IPS-NIHi7 (cell line): ENCODE data around the gene ZNF597.
"Not testable (repeated sequence)": the region's sequence is repeated elsewhere in the genome, so short reads cannot be mapped to it uniquely, and the experiment has no call there.

ENCODE experiments used
- DNase-seq: peaks from one replicate; pipeline ENCODE4 v3.0.0; 2012; ENCODE audit warnings: mixed read lengths; ENCODE audit errors: extremely low spot score

ZNF597 gene

DNA sequence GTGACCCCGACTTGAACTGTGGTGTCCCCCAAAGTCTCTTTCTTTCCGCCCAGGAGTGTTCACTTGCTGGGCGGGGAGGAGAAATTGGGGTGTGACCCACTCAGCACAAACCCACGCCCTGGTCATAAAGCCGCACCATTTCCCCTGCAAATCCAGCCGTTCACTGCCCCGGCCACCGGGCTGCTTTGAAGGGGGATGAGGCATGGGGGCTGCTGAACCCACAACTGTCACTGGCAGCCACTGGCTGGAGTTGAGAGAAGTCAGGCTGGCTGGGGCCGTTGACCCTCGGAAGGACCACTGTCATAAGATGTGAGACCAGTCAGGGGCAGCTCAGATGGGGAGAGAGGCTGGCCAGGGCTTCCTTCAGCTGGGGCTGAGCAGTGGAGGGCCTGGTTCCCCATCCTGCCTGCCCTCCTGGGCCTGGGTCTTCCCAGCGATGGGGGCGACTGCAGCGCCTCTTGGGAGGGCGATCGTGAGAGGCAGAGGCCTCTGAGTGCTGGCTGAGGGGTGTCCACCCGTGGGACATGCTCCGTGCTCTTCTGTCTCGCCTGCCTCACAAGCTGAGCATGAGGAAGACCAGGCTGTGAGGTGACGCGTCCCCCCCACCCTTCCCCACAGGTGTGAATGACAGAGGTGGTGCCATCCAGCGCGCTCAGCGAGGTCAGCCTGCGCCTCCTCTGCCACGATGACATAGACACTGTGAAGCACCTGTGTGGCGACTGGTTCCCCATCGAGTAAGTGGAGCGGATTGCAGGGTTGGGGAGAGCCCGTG is 32.5 kb upstream of the ZNF597 start:
- no peak for DNase-seq

DNA sequence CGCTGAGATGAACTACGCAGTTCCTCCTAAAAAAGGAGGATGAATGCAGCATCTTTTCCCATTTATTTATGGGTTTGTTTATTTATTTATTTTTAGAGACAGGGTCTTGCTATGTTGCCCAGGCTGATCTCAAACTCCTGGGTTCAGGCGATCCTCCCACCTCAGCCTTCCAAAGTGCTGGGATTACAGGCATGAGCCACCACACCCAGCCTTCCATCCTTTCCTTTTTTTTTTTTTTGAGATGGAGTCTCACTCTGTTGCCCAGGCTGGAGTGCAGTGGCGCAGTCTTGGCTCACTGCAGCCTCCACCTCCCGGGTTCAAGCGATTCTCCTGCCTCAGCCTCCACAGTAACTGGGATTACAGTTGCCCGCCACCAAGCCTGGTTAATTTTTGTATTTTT is 31.6 kb upstream of the ZNF597 start:
- DNase-seq = not testable (repeated sequence)

DNA sequence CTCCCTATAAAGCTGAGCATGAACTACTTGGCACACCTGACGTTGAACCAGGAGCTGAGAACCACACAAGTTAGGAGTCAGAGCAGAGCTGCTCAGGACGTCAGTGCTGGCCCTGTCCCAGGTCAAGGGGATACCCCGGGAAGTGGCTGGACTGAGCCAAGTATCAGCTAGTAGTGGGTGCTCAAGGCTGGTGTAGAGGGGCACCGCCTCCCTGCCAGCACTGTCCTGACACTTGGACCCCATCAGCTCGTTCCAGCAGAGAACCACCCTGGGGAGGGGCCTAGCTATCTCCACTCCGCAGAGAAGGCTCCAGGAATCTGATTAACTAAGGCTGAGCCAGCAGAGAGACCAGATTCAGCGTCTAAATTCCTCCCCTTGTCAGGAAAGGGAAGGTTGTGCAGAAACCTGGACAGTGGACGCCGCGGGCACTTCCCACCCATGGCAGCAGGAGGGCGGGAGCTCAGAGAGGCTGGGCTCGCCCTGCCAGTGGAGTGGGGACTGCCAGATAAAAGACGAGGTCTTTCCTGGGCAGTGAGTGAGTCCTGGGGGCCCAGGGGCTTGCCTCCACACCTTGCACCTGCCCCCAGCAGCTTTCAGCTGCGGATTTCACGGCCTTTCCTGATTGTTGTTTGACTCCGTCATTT is 31.0 kb upstream of the ZNF597 start:
- DNase-seq = no peak

DNA sequence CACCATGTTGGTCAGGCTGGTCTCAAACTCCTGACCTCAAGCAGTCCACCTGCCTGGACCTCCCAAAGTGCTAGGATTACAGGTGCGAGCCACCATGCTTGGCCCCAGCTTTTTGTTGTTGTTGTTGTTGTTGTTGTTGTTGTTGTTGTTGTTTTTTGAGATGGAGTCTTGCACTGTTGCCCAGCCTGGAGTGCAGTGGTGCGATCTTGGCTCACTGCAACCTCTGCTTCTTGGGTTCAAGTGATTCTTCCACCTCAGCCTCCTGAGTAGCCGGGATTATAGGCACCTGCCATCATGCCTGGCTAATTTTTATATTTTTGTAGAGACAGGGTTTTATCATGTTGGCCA is 30.3 kb upstream of the ZNF597 start:
- DNase-seq = not testable (repeated sequence)

DNA sequence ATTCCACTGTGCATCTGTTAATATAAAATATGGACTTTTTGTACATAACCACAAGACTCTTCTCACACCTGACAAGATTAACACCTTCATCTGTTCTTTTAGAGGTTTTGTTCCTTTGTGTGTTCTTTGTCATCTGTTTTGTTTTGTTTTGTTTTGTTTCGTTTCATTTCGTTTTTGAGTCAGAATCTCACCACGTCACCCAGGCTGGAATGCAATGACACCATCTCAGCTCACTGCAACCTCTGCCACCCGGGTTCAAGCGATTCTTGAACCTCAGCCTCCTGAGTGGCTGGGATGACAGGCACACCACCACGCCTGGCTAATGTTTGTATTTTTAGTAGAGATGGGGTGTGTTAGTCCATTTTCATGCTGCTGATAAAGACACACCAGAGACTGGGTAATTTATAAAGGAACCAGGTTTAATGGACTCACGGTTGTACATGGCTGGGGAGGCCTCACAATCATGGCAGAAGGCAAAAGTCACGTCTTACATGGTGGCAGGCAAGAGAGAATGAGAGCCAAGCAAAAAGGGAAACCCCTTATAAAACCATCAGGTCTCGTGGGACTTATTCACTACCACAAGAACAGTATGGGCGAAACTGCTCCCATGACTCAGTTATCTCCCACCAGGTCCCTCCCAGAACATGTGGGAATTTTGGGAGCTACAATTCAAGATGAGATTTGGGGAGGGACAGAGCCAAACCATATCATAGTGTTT is 29.7 kb upstream of the ZNF597 start:
- DNase-seq = no peak

DNA sequence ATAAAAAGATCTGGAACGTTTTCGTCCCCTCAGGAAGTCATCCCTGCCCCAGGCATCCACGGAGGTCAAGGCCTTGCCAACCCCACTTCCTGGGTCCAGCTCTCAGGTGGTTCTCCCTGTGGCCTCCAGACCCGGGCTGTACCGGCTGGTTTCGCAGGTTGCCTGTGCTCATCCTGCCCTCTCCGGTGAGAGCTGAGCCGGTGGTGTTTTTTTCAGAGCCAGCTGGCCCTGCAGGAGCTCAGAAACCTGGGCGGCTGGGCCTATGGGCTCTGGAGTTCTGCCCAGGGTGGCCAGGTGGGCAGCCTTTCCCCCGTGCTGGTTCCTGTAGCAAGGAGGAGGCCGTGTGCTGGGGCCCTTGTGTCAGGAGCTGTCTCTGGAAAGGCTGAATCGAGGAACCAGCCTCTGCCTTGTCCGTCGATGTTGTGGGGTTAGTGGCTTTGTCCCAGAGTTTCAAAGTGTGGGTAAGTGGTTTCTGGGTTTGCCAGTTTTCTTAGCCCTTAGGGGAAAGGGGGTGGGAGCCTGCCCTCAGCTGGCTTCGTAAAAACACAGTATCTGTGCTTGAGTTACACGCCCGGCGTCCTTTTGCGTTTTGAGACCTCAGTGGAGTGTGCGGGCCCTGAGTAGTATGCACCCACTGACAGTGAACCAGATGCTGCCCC is 28.3 kb upstream of the ZNF597 start:
- no peak for DNase-seq

DNA sequence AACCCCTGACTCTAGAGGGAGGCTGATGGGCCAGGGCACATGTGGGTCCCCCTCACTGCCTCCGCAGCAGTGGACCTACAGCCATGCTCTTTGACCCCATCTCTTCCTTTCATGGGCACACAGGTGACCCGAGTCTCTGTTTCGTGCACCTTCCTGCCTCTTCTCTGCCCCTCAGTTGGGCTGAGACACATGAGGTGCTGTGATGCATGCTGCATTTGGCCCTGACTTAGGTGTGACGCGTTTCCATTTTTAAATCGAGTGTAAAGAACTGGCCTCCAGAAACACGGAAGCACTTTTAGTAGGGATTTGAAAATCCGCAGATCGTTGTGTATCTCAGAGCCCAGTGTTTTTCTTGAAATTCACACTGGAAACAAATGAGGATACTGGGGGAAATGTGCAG is 27.4 kb upstream of the ZNF597 start:
- no peak for DNase-seq

DNA sequence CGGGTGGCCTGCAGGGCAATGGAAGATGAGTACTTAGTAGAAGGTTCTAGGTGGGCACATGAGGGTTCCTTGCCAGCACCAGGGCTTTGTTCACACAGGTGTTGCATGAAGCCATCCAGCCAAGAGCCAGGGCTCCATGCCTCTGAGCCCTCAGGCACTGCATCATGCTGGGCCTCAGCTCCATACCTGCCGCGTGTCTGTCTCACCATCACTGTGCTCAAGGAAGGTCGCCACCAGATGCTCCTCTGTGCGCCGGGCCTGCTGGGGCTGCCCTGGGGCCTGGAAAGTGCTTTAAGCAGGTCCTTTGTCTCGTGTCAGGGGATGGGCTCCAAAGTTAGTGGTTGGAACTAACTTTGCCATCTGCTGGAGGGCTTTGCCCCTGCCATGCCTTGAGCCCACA is 26.4 kb upstream of the ZNF597 start:
- no peak for DNase-seq

DNA sequence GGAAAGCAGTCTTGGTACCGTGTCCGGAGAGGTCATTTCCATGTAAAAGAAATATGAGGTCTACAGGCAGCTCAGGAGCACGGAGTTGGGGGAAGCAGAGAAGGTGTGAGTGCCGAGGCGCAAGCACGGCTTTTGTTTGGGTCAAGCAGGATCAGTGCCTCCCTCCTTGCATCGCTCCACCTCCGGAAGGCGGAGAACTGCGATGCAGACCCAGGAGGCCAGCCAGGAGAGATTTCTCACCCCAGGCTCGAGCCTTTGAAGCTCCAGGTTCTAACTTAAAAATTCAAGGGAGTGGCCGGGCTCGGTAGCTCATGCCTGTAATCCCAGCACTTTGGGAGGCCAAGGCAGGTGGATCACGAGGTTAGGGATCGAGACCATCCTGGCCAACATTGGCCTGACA is 25.2 kb upstream of the ZNF597 start:
- peak; percentile 69 for DNase-seq

DNA sequence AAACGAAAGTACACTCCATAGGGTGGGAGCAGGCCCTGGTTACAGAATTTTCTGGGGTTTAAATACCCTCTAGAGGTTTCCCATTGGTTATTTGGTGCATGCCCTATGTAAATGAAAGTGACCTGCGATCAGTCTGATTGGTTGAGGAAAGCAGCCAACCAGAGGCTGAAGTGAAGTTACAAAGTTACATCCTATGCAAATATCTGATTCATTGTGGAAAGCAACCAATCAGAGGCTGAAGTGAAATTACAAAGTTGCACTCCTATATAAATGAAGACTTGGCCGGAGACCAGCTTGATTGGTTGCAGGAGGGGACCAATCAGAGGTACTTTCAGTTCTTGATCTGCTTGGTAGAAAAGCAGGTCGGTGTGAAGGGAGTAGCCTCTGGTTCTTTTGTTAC is 24.6 kb upstream of the ZNF597 start:
- no peak for DNase-seq

DNA sequence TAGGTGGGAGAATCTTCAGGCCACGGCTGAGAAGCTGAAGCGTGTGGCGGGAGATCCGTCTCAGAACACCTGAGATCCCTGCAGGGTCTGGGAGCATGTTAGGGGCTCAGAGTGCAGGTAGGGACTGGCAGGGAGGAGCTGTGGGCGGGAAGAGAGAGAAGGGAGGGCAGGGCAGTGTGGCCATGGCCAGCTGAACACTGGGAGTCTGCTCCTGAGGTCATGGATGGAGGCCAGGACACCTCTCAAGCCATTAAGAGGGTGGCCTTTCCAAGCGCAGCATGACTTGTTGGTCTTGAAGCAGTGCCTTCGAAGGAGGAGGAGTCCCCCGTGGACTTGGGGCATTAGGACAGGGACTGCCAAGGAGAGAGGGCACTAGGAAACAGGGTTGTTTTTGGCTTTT is 23.9 kb upstream of the ZNF597 start:
- no peak for DNase-seq

DNA sequence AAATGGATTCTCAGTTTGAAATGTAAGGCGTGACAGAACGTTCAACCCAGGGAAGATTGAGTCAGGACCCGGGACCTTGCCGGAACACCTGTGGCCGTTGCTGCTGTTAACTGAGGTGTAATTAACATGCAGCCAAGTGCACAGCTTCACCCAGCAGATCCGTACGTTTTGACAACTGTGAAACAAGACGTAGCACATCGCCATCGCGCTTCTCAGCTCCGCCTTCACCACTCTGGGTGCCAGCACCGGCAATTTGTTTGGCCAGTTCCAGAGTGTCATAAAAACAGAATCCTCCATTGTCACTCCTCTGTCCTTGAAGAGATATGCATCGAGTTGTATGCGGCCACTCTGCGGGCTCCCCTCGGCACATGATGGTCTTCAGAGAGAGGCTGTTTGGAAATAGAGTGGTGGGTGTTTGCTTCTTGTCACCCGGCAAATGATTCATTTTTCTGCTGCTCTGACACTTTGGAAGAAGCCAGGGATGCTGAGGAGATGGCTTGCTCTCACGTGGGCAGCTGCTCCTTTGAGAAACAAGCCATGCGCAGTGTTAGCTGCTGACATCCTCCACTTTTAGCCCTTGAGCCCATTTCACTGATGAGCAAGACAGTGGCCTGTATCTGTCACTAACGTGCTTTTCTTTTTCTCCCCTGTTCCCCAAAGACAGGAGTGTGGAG is 22.7 kb upstream of the ZNF597 start:
- no peak for DNase-seq

DNA sequence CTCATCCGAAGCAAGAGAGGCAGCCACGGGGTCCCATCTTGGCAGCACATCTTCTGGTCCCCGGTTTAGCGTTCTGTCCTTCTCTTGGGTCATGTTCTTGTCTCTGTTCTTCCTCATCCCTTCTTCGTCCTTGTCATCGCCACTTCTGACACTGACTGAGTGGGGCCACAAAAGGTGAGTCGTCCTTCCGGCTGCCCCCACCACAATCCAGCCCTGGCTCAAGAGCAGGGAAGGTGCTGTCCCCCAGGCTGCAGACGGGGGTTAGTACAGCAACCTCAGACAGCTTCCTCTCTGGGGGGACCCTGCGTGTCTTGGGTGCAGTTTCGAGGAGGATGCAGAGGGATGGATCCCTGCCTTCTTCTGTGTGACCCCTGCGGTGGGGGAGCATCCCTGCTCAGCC is 22.0 kb upstream of the ZNF597 start:
- no peak for DNase-seq

DNA sequence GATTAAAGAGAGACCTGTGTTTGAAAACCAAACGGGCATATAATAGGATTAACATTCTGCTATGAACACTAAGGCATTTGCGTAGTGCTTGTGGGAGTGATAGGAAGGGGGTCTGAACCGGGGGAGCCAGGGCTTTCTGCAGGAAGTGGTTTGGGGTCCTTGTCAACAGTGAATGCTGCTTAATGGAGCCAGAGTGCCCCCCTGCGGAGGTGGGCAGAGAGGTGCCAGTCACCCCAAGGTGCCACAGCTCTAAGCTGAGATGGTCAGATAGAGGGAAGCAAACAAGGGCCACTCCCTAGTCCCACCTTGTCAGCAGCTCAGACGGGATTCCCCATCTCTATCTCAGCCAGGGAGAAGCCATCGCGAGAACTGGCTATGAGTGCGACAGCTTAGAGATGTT is 17.8 kb upstream of the ZNF597 start:
- DNase-seq = no peak

DNA sequence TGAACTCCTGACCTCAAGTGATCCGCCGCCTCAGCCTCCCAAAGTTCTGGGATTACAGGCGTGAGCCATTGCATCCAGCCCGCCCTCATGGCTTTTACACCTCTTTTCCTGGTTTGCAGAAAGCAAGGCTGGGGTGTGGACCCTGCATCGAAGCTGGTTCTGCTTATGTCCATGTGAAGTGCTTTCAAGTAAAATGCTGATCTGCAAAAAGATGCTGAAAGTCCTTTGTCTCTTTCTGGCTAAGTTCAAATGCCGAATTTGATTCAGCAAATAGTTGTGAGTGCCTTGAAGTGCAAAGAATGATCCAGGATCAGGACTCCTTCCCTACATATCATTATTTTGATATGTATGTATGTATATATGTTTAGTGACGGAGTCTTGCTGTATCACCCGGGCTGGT is 17.3 kb upstream of the ZNF597 start:
- no peak for DNase-seq

DNA sequence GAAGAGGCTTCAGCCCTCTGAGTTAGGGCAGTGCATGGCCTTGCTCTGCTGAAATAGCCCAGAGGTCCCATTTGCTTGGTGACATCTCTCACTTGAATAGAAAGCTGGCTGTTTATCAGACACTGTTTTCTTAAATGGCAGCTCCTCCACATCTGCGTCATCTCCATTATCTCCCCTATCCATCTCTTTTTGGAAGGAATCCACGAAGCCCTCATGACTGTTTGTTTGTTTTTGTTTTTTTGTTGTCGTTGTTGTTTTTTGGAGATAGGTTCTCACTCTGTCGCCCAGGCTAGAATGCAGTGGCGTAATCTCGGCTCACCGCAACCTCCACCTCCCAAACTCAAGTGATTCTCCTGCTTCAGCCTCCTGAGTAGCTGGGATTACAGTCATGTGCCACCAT is 16.8 kb upstream of the ZNF597 start:
- DNase-seq = no peak

DNA sequence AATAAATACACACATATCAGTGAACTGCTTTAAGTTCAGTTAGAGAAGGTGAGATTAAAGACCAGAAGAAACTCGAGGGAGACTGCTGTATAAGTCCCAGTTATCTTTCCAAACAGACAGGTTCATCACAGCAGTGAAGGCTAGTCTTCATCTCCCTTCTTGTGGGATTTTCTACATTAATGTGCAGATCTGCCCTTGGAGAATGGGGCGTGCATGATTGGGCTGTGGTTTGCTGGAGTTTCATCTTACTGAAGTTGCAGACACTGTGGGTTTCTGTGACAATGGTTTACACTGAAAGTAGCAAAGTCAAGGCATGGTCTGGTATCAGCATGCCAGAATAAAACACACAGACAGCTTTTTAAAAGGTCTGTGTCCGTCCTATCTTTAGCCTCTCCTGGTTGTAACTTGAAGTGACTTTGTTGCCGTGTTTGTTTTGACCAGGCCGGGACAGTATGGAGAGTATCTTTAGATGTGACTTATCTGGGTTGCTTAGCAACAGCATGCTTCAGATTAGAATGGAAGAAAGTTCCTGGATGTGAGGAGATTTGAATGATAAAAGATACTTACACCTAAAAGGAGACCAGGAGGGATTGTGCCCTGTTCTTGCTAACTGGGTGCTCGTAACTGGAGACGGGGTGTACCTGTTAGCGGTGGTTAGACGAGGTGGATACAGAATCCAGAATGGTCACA is 16.2 kb upstream of the ZNF597 start:
- no peak for DNase-seq

DNA sequence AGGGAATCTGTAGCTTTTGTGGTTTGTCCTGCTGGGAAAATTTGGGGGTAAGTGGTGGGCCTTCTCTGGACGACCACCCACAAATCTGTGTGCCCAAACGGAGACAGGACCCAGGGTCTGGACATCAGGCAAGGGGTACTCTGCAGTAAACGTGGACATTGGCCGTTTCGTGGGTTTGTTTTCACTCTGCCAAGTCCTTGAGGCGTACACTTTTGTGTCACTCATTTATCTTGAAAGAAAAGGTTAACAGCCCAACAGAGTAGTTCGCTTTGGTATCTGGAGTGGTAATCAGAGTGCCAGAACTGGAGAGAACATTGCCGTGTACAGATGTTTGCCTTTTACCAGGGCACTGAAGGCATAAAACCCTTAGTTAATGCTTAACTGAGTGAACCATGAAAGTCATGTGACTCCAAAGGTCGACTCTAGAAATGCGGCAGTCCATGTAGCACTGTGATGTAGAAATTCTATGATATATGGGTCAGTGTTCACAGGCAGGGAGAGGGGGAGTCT is 15.6 kb upstream of the ZNF597 start:
- no peak for DNase-seq

DNA sequence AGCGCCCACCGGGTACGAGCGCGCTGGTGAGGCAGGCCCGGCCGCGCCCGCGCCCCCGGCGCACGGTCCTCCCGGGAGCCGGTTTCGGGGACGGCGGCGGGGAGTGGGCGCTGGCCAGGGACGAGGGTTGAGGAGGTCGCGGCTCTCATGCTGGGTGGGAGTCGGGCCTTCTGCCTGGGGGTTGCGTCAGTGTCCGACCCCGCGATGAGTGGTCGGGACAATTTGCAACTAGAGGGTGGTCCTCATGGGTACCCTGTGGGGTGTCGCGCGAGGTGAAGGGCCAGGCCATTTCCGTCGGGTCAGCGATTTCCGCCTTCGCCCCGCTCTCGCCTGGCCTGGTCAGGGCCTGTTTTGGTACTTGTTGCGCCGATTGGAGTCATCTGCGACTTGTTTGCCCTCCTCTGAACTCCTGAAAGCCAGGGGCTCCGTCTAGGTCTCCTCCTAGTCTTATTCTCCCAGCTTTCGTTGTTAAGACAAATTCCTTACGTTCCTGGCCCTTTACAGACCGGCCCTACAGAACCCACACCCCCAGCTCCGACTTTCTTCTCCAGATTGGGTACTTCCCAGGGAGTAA is 15.1 kb upstream of the ZNF597 start:
- DNase-seq = peak; percentile 45

DNA sequence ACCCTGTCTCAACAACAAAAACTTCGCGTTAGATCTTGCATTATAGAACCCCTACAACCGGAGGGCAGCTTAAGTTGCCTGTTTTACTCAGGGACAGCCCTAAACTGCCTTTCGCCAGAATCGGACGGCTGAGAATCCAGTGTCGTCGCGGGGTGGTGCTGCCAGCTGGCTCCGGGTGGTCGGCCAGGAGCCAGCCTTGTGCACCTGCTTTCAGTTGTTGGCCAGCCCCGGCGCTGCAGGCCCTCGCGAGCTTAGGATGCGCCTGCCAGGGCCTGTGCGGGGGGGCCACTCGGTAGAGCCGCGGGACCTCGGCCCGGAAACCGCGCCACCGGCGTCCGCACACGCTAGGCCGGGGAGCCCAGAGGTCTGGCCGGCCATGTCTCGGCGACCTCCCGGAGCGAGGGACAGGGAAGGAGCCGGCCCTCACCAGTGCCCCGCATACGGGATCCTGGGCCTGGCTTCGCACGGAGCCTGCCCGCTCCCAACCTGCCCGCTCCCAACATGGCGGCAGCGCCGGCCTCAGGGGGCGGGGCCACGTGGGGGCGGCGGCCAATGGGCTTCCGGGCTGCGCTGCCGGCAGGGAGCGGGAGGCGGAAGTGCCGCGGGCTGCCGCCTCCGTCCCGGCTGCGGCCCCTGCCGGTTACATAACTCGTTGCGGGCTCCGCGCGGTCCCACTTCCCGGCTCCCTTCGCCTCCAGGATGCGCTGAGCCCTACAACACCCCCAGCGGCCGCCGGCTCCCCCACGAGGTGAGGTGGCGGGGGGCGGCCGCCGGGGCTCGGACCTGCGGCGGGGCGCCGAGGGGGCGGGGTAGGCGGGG is 14.3 kb upstream of the ZNF597 start:
- peak; percentile 99 for DNase-seq
